ENCODE measurements around the gene NPTX1. TPM values are rescaled to one million over a fixed set of nuclear protein-coding genes. Genes with fewer than 3 reads are reported as not detected.

NPTX1 gene
- total RNA-seq, 1 experiment from 2014 or later, result 1.6 TPM

GRCh38 chr17:80443498-80443897, 32.9 kb downstream of the NPTX1 start:
- no peaks in the 10 kb centered on the region for H3K36me3 ChIP-seq (replicated peaks; ENCODE audit: control insufficient read depth, insufficient read depth, low read length)
- no peak overlapping the region for H3K4me3 ChIP-seq (ENCODE audit: insufficient read depth, low read depth, low read length)
- no peak for DNase-seq
- peaks cover 4% of the 10 kb centered on the region; the same call in 1 of the 2 replicates for H3K27me3 ChIP-seq (ENCODE audit: control insufficient read depth, insufficient read depth, low read length)

- Histone ChIP-seq H3K27me3 (ENCODE audit: control insufficient read depth, insufficient read depth, low read length) (peaks cover 4% of the 10 kb centered on the region; the same call in 1 of the 2 replicates), H3K36me3 (replicated peaks; ENCODE audit: control insufficient read depth, insufficient read depth, low read length) (no peaks in the 10 kb centered on the region), H3K4me3 (ENCODE audit: insufficient read depth, low read depth, low read length) (no peak overlapping the region)
- DNase-seq, result no peak
Observed at GRCh38 chr17:80442764-80443163, 33.6 kb downstream of the NPTX1 start.

GRCh38 chr17:80442323-80442659, 34.1 kb downstream of the NPTX1 start:
- Histone ChIP-seq H3K27me3 (ENCODE audit: control insufficient read depth, insufficient read depth, low read length) (peaks cover 4% of the 10 kb centered on the region; the same call in 1 of the 2 replicates), H3K4me3 (ENCODE audit: insufficient read depth, low read depth, low read length) (no peak overlapping the region), H3K36me3 (replicated peaks; ENCODE audit: control insufficient read depth, insufficient read depth, low read length) (no peaks in the 10 kb centered on the region)
- DNase-seq, result no peak

GRCh38 chr17:80441598-80442322, 34.6 kb downstream of the NPTX1 start:
- Histone ChIP-seq H3K36me3 (replicated peaks; ENCODE audit: control insufficient read depth, insufficient read depth, low read length) (no peaks in the 10 kb centered on the region), H3K4me3 (ENCODE audit: insufficient read depth, low read depth, low read length) (no peak overlapping the region), H3K27me3 (ENCODE audit: control insufficient read depth, insufficient read depth, low read length) (peaks cover 4% of the 10 kb centered on the region; the same call in 1 of the 2 replicates)
- no peak for DNase-seq

- peak; percentile 99 for DNase-seq
- no peak overlapping the region for H3K4me3 ChIP-seq (ENCODE audit: insufficient read depth, low read depth, low read length)
- no peaks in the 10 kb centered on the region for H3K36me3 ChIP-seq (replicated peaks; ENCODE audit: control insufficient read depth, insufficient read depth, low read length)
- H3K27me3 ChIP-seq (ENCODE audit: control insufficient read depth, insufficient read depth, low read length), result peaks cover 4% of the 10 kb centered on the region; the same call in 1 of the 2 replicates
Observed at GRCh38 chr17:80441133-80441578, 35.3 kb downstream of the NPTX1 start.

GRCh38 chr17:80439499-80439898, 36.9 kb downstream of the NPTX1 start:
- Histone ChIP-seq H3K36me3 (replicated peaks; ENCODE audit: control insufficient read depth, insufficient read depth, low read length) (no peaks in the 10 kb centered on the region), H3K4me3 (ENCODE audit: insufficient read depth, low read depth, low read length) (no peak overlapping the region), H3K27me3 (ENCODE audit: control insufficient read depth, insufficient read depth, low read length) (peaks cover 4% of the 10 kb centered on the region; the same call in 1 of the 2 replicates)
- no peak for DNase-seq

GRCh38 chr17:80438806-80439205, 37.6 kb downstream of the NPTX1 start:
- Histone ChIP-seq H3K36me3 (replicated peaks; ENCODE audit: control insufficient read depth, insufficient read depth, low read length) (no peaks in the 10 kb centered on the region), H3K4me3 (ENCODE audit: insufficient read depth, low read depth, low read length) (no peak overlapping the region), H3K27me3 (ENCODE audit: control insufficient read depth, insufficient read depth, low read length) (peaks cover 4% of the 10 kb centered on the region; the same call in 1 of the 2 replicates)
- no peak for DNase-seq

GRCh38 chr17:80437532-80437931, 38.9 kb downstream of the NPTX1 start:
- Histone ChIP-seq H3K27me3 (ENCODE audit: control insufficient read depth, insufficient read depth, low read length) (0 out of 2 replicates have a peak, but pooled peaks cover 2% of the 10 kb centered on the region), H3K36me3 (replicated peaks; ENCODE audit: control insufficient read depth, insufficient read depth, low read length) (no peaks in the 10 kb centered on the region), H3K4me3 (ENCODE audit: insufficient read depth, low read depth, low read length) (no peak overlapping the region)
- DNase-seq, result no peak

GRCh38 chr17:80433916-80434666, 42.3 kb downstream of the NPTX1 start:
- H3K27me3 ChIP-seq (ENCODE audit: control insufficient read depth, insufficient read depth, low read length), result no peaks in the 10 kb centered on the region
- no peak for DNase-seq
- no peaks in the 10 kb centered on the region for H3K36me3 ChIP-seq (replicated peaks; ENCODE audit: control insufficient read depth, insufficient read depth, low read length)
- H3K4me3 ChIP-seq (ENCODE audit: insufficient read depth, low read depth, low read length), result no peak overlapping the region

GRCh38 chr17:80432961-80433550, 43.4 kb downstream of the NPTX1 start:
- no peaks in the 10 kb centered on the region for H3K36me3 ChIP-seq (replicated peaks; ENCODE audit: control insufficient read depth, insufficient read depth, low read length)
- DNase-seq, result no peak
- H3K4me3 ChIP-seq (ENCODE audit: insufficient read depth, low read depth, low read length), result no peak overlapping the region
- H3K27me3 ChIP-seq (ENCODE audit: control insufficient read depth, insufficient read depth, low read length), result no peaks in the 10 kb centered on the region

GRCh38 chr17:80432350-80432955, 44.0 kb downstream of the NPTX1 start:
- Histone ChIP-seq H3K4me3 (ENCODE audit: insufficient read depth, low read depth, low read length) (no peak overlapping the region), H3K36me3 (replicated peaks; ENCODE audit: control insufficient read depth, insufficient read depth, low read length) (no peaks in the 10 kb centered on the region), H3K27me3 (ENCODE audit: control insufficient read depth, insufficient read depth, low read length) (no peaks in the 10 kb centered on the region)
- DNase-seq, result no peak

- H3K36me3 ChIP-seq (replicated peaks; ENCODE audit: control insufficient read depth, insufficient read depth, low read length), result no peaks in the 10 kb centered on the region
- DNase-seq, result no peak
- no peaks in the 10 kb centered on the region for H3K27me3 ChIP-seq (ENCODE audit: control insufficient read depth, insufficient read depth, low read length)
- H3K4me3 ChIP-seq (ENCODE audit: insufficient read depth, low read depth, low read length), result no peak overlapping the region
Observed at GRCh38 chr17:80431246-80432195, 44.9 kb downstream of the NPTX1 start.

GRCh38 chr17:80430446-80431245, 45.8 kb downstream of the NPTX1 start:
- no peak for DNase-seq
- Histone ChIP-seq H3K4me3 (ENCODE audit: insufficient read depth, low read depth, low read length) (no peak overlapping the region), H3K27me3 (ENCODE audit: control insufficient read depth, insufficient read depth, low read length) (no peaks in the 10 kb centered on the region), H3K36me3 (replicated peaks; ENCODE audit: control insufficient read depth, insufficient read depth, low read length) (no peaks in the 10 kb centered on the region)
